ENCODE results near the gene SLC28A1. TPM values are rescaled to one million over a fixed set of nuclear protein-coding genes. Genes with fewer than 3 reads are reported as not detected.
"Not testable (repeated sequence)": the region's sequence is repeated elsewhere in the genome, so short reads cannot be mapped to it uniquely, and the experiment has no call there.

The SLC28A1 gene
- total RNA-seq, 1 experiment from 2014 or later: not detected

GRCh38 chr15:84842781-84843180 is 41.7 kb upstream of the SLC28A1 start:
- H3K27ac Mint-ChIP-seq (ENCODE audit: low read depth, unreplicated experiment): peak overlapping the region; percentile 64
- no TSS peak for BruUV-seq (replicated peaks)
- intact Hi-C loops (cut with micrococcal nuclease): no loop called here
- no peaks in the 10 kb centered on the region for H3K36me3 Mint-ChIP-seq (ENCODE audit: insufficient read depth, unreplicated experiment)
- CTCF ChIA-PET: interaction anchor here (1.7 kb wide), 1 partner anchor 86 kb away, joined by 9 read pairs; no protein-coding TSS in a partner anchor
- peaks cover 23% of the 10 kb centered on the region for H3K27me3 Mint-ChIP-seq (ENCODE audit: insufficient read depth, unreplicated experiment)
- no peak for DNase-seq (ENCODE audit: unreplicated experiment)
- no peak overlapping the region for H3K4me3 Mint-ChIP-seq (ENCODE audit: unreplicated experiment)
- TF ChIP-seq, protein P1, sequence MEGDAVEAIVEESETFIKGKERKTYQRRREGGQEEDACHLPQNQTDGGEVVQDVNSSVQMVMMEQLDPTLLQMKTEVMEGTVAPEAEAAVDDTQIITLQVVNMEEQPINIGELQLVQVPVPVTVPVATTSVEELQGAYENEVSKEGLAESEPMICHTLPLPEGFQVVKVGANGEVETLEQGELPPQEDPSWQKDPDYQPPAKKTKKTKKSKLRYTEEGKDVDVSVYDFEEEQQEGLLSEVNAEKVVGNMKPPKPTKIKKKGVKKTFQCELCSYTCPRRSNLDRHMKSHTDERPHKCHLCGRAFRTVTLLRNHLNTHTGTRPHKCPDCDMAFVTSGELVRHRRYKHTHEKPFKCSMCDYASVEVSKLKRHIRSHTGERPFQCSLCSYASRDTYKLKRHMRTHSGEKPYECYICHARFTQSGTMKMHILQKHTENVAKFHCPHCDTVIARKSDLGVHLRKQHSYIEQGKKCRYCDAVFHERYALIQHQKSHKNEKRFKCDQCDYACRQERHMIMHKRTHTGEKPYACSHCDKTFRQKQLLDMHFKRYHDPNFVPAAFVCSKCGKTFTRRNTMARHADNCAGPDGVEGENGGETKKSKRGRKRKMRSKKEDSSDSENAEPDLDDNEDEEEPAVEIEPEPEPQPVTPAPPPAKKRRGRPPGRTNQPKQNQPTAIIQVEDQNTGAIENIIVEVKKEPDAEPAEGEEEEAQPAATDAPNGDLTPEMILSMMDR (IDR thresholded peaks at IDR 0.05; ENCODE audit: unreplicated experiment): no peak
- no peaks in the 10 kb centered on the region for H3K4me1 Mint-ChIP-seq (ENCODE audit: insufficient read depth, unreplicated experiment)
- POLR2A ChIA-PET: no interaction called here
- H3K9me3 Mint-ChIP-seq (ENCODE audit: unreplicated experiment): peaks cover 8% of the 10 kb centered on the region

DNA sequence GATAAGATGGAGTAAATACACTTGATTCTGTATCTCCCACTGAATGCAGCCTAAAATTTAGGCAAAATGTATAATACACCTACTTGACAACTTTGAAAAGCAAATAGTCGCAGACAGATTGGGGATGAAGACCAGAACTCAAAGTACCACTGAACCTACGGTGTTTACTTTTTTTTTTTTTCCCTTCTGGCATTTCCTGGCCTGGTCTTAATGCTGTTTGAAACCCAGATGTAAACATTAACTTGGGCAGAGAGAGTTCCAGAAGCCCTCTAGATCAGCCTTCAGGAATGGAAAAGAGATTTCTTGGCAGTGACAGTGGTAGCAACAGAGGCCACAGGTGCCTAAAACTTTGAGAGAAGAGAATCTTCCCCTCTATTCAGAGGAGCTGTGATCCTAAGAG is 39.5 kb upstream of the SLC28A1 start:
- DNase-seq (ENCODE audit: unreplicated experiment): no peak
- H3K4me3 Mint-ChIP-seq (ENCODE audit: unreplicated experiment): no peak overlapping the region
- CTCF ChIA-PET: interaction anchor here (0.6 to 1.8 kb wide), 11 partner anchors 14 to 311 kb away, joined by 3 to 11 read pairs (median 4); no protein-coding TSS in a partner anchor
- H3K27me3 Mint-ChIP-seq (ENCODE audit: insufficient read depth, unreplicated experiment): peaks cover 16% of the 10 kb centered on the region
- TF ChIP-seq, protein P1 (IDR thresholded peaks at IDR 0.05; ENCODE audit: unreplicated experiment): no peak
- intact Hi-C loops (cut with micrococcal nuclease): loop anchor here (2.0 to 5.0 kb wide), 2 partner anchors 84 to 202 kb away; no protein-coding TSS in a partner anchor
- H3K4me1 Mint-ChIP-seq (ENCODE audit: insufficient read depth, unreplicated experiment): no peaks in the 10 kb centered on the region
- POLR2A ChIA-PET: interaction anchor here (1.4 kb wide), 1 partner anchor 83 kb away, joined by 3 read pairs; no protein-coding TSS in a partner anchor
- H3K27ac Mint-ChIP-seq (ENCODE audit: low read depth, unreplicated experiment): no peak overlapping the region
- H3K9me3 Mint-ChIP-seq (ENCODE audit: unreplicated experiment): peaks cover 8% of the 10 kb centered on the region
- BruUV-seq (replicated peaks): no TSS peak
- peaks cover 6% of the 10 kb centered on the region for H3K36me3 Mint-ChIP-seq (ENCODE audit: insufficient read depth, unreplicated experiment)

DNA sequence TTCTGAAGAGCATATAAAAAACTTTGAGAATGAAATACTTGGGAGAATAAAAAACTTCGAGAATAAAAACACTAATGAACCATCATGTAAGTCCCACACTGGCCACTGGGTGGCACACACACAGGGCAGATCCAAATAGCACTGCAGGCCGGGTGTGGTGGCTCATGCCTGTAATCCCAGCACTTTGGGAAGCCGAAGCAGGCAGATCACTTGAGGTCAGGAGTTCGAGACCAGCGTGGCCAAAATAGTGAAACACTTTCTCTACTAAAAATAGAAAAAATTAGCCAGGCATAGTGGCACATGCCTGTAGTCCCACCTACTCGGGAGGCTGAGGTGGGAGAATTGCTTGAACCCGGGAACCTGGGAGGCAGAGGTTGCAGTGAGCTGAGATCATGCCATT is 38.8 kb upstream of the SLC28A1 start:
- CTCF ChIA-PET: interaction anchor here (0.7 to 1.8 kb wide), 15 partner anchors 9 to 310 kb away, joined by 3 to 11 read pairs (median 3); no protein-coding TSS in a partner anchor
- BruUV-seq (replicated peaks): not testable (repeated sequence)

DNA sequence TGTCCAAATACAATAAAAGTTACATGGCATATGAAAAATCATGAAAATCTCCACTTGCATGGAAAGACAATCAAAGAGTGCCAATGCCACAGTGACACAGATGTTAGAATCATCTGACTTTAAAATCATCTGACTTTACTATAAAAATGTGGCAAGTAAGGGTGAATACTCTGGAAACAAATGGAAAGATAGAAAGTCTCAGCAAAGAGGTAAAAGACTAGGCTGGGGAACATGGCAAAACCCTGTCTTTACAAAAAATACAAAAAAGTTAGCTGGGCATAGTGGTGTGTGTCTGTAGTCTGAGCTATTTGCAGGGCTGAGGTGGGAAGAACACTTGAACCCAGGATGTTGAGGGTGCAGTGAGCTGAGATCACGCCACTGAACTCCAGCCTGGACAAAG is 38.2 kb upstream of the SLC28A1 start:
- no TSS peak for BruUV-seq (replicated peaks)
- peaks cover 6% of the 10 kb centered on the region for H3K36me3 Mint-ChIP-seq (ENCODE audit: insufficient read depth, unreplicated experiment)
- H3K4me3 Mint-ChIP-seq (ENCODE audit: unreplicated experiment): no peak overlapping the region
- no peaks in the 10 kb centered on the region for H3K4me1 Mint-ChIP-seq (ENCODE audit: insufficient read depth, unreplicated experiment)
- H3K27me3 Mint-ChIP-seq (ENCODE audit: insufficient read depth, unreplicated experiment): peaks cover 12% of the 10 kb centered on the region
- CTCF ChIA-PET: interaction anchor here (0.8 to 1.8 kb wide), 9 partner anchors 8 to 196 kb away, joined by 3 to 11 read pairs (median 4); no protein-coding TSS in a partner anchor
- intact Hi-C loops (cut with micrococcal nuclease): loop anchor here (5.0 kb wide), 1 partner anchor 201 kb away; no protein-coding TSS in a partner anchor
- H3K9me3 Mint-ChIP-seq (ENCODE audit: unreplicated experiment): peaks cover 8% of the 10 kb centered on the region
- H3K27ac Mint-ChIP-seq (ENCODE audit: low read depth, unreplicated experiment): no peak overlapping the region
- no peak for DNase-seq (ENCODE audit: unreplicated experiment)
- TF ChIP-seq, protein P1 (IDR thresholded peaks at IDR 0.05; ENCODE audit: unreplicated experiment): no peak
- POLR2A ChIA-PET: no interaction called here

More for the DNA sequence above, 38.8 kb upstream of the SLC28A1 start:
- H3K36me3 Mint-ChIP-seq (ENCODE audit: insufficient read depth, unreplicated experiment); H3K4me3 Mint-ChIP-seq (ENCODE audit: unreplicated experiment); H3K27ac Mint-ChIP-seq (ENCODE audit: low read depth, unreplicated experiment); H3K4me1 Mint-ChIP-seq (ENCODE audit: insufficient read depth, unreplicated experiment); H3K9me3 Mint-ChIP-seq (ENCODE audit: unreplicated experiment): not testable (repeated sequence)
- POLR2A ChIA-PET: interaction anchor here (1.4 kb wide), 1 partner anchor 82 kb away, joined by 3 read pairs; no protein-coding TSS in a partner anchor
- H3K27me3 Mint-ChIP-seq (ENCODE audit: insufficient read depth, unreplicated experiment): peaks cover 16% of the 10 kb centered on the region
- DNase-seq (ENCODE audit: unreplicated experiment): peak; percentile 70
- intact Hi-C loops (cut with micrococcal nuclease): loop anchor here (2.0 to 5.0 kb wide), 2 partner anchors 83 to 202 kb away; no protein-coding TSS in a partner anchor
- TF ChIP-seq, protein P1 (IDR thresholded peaks at IDR 0.05; ENCODE audit: unreplicated experiment): peak; percentile 68
